Stomach smooth muscle (tissue), 2 donors: ENCODE measurements around the gene FHDC1.

ENCODE experiments used
- H3K27ac ChIP-seq: one replicate; pipeline ENCODE4 v1.7.0; 2013; ENCODE audit warnings: mild to moderate bottlenecking, low read length, inconsistent platforms
- H3K27me3 ChIP-seq, 2 donors: one replicate each; pipeline ENCODE4 v1.7.0; 2013; ENCODE audit warnings: low read length in 2 of 2; ENCODE audit not compliant: insufficient read depth in 2 of 2, control insufficient read depth in 1 of 2
- H3K36me3 ChIP-seq, 2 donors: one replicate each; pipeline ENCODE4 v1.7.0; 2013; ENCODE audit warnings: low read length in 2 of 2; ENCODE audit not compliant: control insufficient read depth in 2 of 2, insufficient read depth in 2 of 2
- H3K4me1 ChIP-seq: one replicate; pipeline ENCODE4 v1.7.0; 2013; ENCODE audit warnings: low read length; ENCODE audit not compliant: control insufficient read depth, insufficient read depth
- H3K4me3 ChIP-seq, 2 donors: one replicate each; pipeline ENCODE4 v1.7.0; 2013; ENCODE audit warnings: low read length in 2 of 2
- H3K9ac ChIP-seq, 2 donors: one replicate each; pipeline ENCODE4 v1.7.0; 2013; ENCODE audit warnings: low read length in 2 of 2, mild to moderate bottlenecking in 1 of 2
- H3K9me3 ChIP-seq, 2 donors: one replicate each; pipeline ENCODE4 v1.7.0; 2013; ENCODE audit warnings: low read length in 2 of 2; ENCODE audit not compliant: control insufficient read depth in 2 of 2
- donor health status: healthy.
- donor health status: Pancreatic carcinoma.

The FHDC1 gene

DNA sequence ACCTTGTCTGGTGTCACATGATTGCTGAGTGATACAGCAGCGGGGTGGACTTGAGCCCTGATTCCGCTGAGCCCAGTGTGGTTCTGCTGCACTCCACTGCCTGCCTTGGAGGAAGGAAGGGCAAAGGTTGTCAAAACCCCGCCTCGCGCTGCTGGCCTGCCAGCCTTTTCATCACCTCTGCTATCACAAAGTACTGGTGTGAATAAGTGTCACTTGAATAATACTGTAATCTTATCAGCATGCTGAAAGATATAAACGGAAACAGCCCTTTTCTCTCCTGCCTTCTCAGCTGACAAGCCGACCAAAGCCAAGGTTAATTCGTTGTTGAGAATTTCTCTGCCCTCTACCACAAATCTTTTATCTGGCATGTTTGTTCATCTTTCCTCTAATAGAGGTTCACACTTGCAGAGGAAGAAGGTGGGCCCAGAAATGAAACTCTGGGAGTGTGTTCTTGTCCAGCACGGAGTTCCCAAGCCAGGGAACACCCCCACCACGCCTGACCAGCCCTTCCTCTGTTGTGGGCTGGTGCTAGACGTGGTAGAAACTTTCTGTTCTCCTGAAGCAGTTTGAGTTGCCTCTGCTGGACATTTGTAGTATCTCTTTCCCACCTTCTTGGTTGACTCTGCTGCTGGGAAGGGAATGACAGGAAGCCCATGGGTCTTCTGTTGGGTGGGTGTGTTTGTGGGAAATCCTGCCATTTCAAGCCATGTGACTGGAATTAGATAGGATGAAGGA is 21.5 kb downstream of the FHDC1 start:
- Histone ChIP-seq H3K9ac (no peak overlapping the region), H3K36me3 (no peaks in the 10 kb centered on the region), H3K27ac (no peak overlapping the region), H3K4me3 (no peak overlapping the region), H3K4me1 (no peaks in the 10 kb centered on the region), H3K9me3 (no peaks in the 10 kb centered on the region), H3K27me3 (no peaks in the 10 kb centered on the region)

GRCh38 chr4:152959080-152959479 is 23.0 kb downstream of the FHDC1 start:
- Histone ChIP-seq H3K27ac (no peak overlapping the region), H3K9me3 (no peaks in the 10 kb centered on the region), H3K9ac (no peak overlapping the region), H3K27me3 (no peaks in the 10 kb centered on the region), H3K4me1 (no peaks in the 10 kb centered on the region), H3K4me3 (no peak overlapping the region), H3K36me3 (no peaks in the 10 kb centered on the region)

DNA sequence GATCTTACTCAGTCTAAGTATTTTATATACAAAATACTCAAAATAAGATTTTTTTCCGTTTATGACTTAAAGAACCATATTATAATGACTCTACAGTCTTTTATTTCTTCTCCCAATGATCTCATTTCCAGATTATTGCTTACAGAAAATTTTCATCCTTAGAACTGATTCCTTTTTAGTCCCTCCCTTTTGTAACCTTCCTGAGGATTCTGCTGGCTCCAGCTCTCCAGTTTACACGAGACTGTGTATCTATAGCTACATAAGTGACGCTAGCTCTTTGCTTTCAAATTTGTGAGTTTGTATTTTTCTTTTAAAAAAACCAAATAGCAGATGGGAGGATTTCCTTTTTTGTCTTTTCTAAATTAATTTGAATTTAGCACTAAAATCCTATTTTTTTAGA is 24.0 kb downstream of the FHDC1 start:
- no peak overlapping the region for H3K27ac ChIP-seq

DNA sequence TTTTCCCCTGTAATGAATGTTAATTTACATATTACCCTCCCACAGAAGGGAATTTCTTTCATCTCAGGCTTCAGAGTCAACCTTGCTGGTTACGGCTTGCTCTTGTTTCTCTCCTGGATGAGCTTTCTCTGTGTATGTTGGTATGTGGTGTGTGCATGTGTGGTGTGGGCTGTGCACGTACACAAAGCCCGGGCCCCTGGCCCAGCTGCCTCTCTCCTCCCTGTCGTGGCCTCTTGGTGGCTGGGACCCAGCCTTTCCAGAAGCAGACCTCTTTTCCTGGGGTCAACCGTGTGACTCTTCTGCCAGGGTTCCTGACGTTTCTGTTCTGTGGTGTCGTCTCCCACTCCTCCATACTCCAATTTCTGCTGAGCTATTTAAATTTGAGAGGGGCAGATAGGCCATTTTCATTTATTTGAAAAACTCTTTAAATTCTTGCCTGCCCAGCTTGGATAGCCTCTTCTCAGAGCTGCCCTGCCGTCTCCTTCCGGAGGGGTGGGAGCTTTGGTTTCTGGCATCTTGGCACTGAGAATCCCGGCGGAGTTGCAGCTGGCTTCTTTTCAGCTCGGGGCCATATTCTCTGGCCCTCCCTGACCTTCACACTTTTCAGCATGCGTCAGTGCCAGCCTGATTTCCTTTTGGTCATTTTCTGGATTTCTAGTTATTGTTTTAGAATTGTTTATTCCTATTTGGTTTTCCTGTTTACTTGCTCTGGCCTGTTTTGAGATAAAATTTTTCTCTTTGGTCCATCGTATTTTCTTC is 25.1 kb downstream of the FHDC1 start:
- Histone ChIP-seq H3K27ac (no peak overlapping the region), H3K4me1 (no peaks in the 10 kb centered on the region), H3K9ac (no peak overlapping the region), H3K4me3 (no peak overlapping the region), H3K9me3 (no peaks in the 10 kb centered on the region), H3K27me3 (no peaks in the 10 kb centered on the region), H3K36me3 (no peaks in the 10 kb centered on the region)

More for the DNA sequence above, 24.0 kb downstream of the FHDC1 start:
- Histone ChIP-seq H3K9ac (no peak overlapping the region), H3K9me3 (no peaks in the 10 kb centered on the region), H3K27me3 (no peaks in the 10 kb centered on the region), H3K36me3 (no peaks in the 10 kb centered on the region), H3K4me3 (no peak overlapping the region), H3K4me1 (no peaks in the 10 kb centered on the region)

DNA sequence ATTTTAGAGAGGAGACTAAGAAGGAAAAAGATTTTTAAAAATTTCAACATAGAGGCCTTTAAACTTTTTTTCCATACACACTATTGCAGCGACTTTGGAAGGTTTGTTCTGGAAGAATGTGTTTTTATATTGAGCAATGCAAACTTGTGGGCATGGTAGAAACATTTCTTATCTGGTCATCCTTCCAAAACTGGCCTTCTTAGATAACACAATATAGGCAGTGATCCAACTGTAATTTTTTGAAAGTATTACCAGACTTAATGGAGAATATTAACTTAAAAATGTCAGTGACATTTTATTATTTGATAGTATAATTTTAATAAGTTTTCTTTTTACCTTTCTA is 25.6 kb downstream of the FHDC1 start:
- Histone ChIP-seq H3K9me3 (no peaks in the 10 kb centered on the region), H3K27me3 (no peaks in the 10 kb centered on the region), H3K4me1 (no peaks in the 10 kb centered on the region), H3K4me3 (no peak overlapping the region), H3K36me3 (no peaks in the 10 kb centered on the region), H3K27ac (no peak overlapping the region), H3K9ac (no peak overlapping the region)

GRCh38 chr4:152962150-152962549 is 26.0 kb downstream of the FHDC1 start:
- H3K4me3 ChIP-seq: no peak overlapping the region
- no peak overlapping the region for H3K27ac ChIP-seq
- H3K9ac ChIP-seq: no peak overlapping the region
- no peaks in the 10 kb centered on the region for H3K36me3 ChIP-seq
- no peaks in the 10 kb centered on the region for H3K9me3 ChIP-seq
- H3K4me1 ChIP-seq: no peaks in the 10 kb centered on the region
- H3K27me3 ChIP-seq: no peaks in the 10 kb centered on the region

GRCh38 chr4:152964335-152964734 is 28.2 kb downstream of the FHDC1 start:
- Histone ChIP-seq H3K4me3 (no peak overlapping the region), H3K4me1 (no peaks in the 10 kb centered on the region), H3K27ac (no peak overlapping the region), H3K9me3 (no peaks in the 10 kb centered on the region), H3K27me3 (no peaks in the 10 kb centered on the region), H3K9ac (no peak overlapping the region), H3K36me3 (no peaks in the 10 kb centered on the region)

GRCh38 chr4:152965611-152966010 is 29.5 kb downstream of the FHDC1 start:
- no peaks in the 10 kb centered on the region for H3K9me3 ChIP-seq
- no peaks in the 10 kb centered on the region for H3K4me1 ChIP-seq
- H3K4me3 ChIP-seq: no peak overlapping the region
- H3K27me3 ChIP-seq: no peaks in the 10 kb centered on the region
- no peaks in the 10 kb centered on the region for H3K36me3 ChIP-seq
- no peak overlapping the region for H3K27ac ChIP-seq
- H3K9ac ChIP-seq: no peak overlapping the region

GRCh38 chr4:152967907-152968306 is 31.8 kb downstream of the FHDC1 start:
- no peaks in the 10 kb centered on the region for H3K9me3 ChIP-seq

GRCh38 chr4:152968806-152969394 is 32.8 kb downstream of the FHDC1 start:
- Histone ChIP-seq H3K4me3 (no peak overlapping the region), H3K9me3 (no peaks in the 10 kb centered on the region), H3K27ac (no peak overlapping the region), H3K36me3 (no peaks in the 10 kb centered on the region), H3K9ac (no peak overlapping the region), H3K27me3 (no peaks in the 10 kb centered on the region), H3K4me1 (peaks cover 7% of the 10 kb centered on the region)

More at GRCh38 chr4:152967907-152968306, 31.8 kb downstream of the FHDC1 start:
- H3K4me3 ChIP-seq: no peak overlapping the region
- H3K27ac ChIP-seq: no peak overlapping the region
- no peaks in the 10 kb centered on the region for H3K27me3 ChIP-seq
- no peak overlapping the region for H3K9ac ChIP-seq
- no peaks in the 10 kb centered on the region for H3K4me1 ChIP-seq
- no peaks in the 10 kb centered on the region for H3K36me3 ChIP-seq
